Measurements from ENCODE around the gene LAMA2. TPM values are rescaled to one million over a fixed set of nuclear protein-coding genes. Genes with fewer than 3 reads are reported as not detected.

The LAMA2 gene
- total and polyA plus RNA-seq, 2 of the 8 experiments (the other 6 are each of a cell fraction or from before 2014, with no cell fraction given), result 1.3 to 3.8 TPM

- TF ChIP-seq, protein P1, sequence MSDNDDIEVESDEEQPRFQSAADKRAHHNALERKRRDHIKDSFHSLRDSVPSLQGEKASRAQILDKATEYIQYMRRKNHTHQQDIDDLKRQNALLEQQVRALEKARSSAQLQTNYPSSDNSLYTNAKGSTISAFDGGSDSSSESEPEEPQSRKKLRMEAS (IDR thresholded peaks at IDR 0.05), result no peak
Observed at GRCh38 chr6:128886706-128887105, 3.8 kb downstream of the LAMA2 start (continued).
